ENCODE data around the gene KHDC1L.
"Not testable (repeated sequence)": the region's sequence is repeated elsewhere in the genome, so short reads cannot be mapped to it uniquely, and the experiment has no call there.

The KHDC1L gene, protein sequence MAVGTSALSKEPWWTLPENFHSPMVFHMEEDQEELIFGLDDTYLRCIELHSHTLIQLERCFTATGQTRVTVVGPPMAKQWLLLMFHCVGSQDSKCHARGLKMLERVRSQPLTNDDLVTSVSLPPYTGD

GRCh38 chr6:73225396-73225795 is at the start of gene KHDC1L:
Gene KHDC1L (minus strand): TSS chr6:73225496. CDS start chr6:73225408, 88 bp downstream.
- DNase-seq: no peak

GRCh38 chr6:73269296-73269695 is 44.0 kb upstream of the KHDC1L start:
- not testable (repeated sequence) for DNase-seq

DNA sequence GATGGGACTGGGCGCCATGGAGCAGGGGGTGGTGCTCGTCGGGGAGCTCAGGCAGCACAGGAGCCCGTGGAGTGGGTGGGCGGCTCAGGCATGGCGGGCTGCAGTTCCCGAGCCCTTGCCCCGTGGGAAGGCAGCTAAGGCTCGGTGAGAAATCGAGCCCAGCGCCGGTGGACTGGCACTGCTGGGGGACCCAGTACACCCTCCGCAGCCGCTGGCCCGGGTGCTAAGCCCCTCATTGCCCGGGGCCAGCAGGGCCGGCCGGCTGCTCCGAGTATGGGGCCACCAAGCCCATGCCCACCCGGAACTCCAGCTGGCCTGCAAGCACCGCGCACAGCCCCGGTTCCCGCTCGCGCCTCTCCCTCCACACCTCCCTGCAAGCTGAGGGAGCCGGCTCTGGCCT is 43.6 kb upstream of the KHDC1L start:
- DNase-seq: not testable (repeated sequence)

DNA sequence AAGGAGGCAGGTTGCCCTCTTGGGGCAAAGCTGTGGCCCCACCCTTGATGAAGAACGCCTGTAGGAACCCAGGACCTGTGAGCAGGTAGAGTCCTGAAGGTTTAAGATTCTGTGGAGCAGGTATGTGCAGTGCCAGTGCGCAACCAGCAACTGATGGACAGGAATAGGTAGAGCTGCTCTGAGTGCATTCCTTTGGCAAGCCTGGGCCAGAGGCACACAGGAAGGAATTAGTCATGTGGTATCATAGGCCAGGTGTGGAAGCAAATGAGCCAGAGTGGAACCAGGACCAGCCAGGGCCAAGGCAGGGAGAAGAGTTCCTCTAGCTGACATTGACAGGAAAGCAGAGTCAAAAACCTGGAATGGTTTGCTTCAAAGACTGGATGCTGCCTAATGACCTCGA is 39.1 kb upstream of the KHDC1L start:
- DNase-seq: no peak

DNA sequence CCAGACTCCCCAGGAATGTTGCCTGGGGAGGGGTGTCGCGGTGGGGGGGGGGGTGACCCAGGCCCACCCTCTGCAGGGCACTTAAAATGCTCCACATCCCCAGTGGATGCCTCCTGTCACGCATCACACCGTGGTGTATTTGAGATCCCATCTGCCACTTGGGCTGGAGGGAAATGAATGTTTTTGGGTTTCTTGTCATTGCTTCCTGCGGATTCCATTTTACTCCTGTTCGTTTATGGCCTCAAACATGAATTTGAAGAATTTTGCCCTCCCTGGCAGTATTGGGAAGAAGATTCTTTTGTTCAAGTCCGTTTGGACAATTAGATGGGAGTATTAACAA is 38.2 kb upstream of the KHDC1L start:
- DNase-seq: no peak

GRCh38 chr6:73262671-73263569 is 37.6 kb upstream of the KHDC1L start, which contains the start of gene KHDC1:
Gene KHDC1 (minus strand): TSS chr6:73263196. CDS start chr6:73242517, 20,679 bp downstream.
- no peak for DNase-seq

DNA sequence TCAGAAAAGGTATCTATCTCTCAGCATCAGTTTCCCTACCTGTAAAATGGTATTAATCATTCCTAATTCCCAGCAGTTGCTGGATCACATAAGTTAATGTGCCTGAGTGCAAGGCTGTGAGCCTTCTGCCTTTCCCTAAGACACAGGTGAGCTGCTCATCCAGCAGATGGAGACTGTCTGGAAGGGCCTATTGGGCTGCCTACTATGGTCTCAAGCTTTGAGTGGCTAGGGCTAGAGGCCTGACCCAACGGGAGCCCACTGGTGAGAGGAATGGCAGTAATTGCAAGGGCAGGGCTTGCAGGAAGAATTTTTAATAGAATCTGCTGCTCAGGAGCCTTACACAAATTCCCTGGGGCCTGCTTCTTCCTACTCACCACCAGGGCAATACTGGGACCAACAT is 33.4 kb upstream of the KHDC1L start:
- no peak for DNase-seq

DNA sequence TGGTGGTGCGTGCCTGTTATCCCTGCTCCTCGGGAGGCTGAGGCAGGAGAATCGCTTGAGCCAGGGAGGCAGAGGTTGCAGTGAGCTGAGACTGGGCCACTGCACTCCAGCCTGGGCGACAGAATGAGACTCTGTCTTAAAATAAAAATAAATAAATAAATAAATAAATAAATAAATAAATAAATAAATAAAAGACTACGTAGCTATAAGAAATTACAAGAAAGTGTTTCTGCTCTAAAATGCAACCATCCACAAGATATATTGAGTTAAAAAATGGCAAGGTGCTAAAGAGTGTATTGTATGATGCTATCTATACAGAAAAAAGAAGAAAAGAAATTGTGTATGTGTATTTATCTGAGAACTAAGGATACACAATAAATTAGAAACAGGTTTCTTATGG is 29.0 kb upstream of the KHDC1L start:
- not testable (repeated sequence) for DNase-seq

GRCh38 chr6:73252703-73253102 is 27.4 kb upstream of the KHDC1L start:
- no peak for DNase-seq

GRCh38 chr6:73250016-73250415 is 24.7 kb upstream of the KHDC1L start:
- DNase-seq: no peak

GRCh38 chr6:73248192-73248903 is 23.1 kb upstream of the KHDC1L start:
- no peak for DNase-seq

- DNase-seq: no peak
Observed at GRCh38 chr6:73242001-73242400, 16.7 kb upstream of the KHDC1L start.

GRCh38 chr6:73240730-73241129 is 15.4 kb upstream of the KHDC1L start:
- no peak for DNase-seq

GRCh38 chr6:73236144-73236750 is 11.0 kb upstream of the KHDC1L start:
- DNase-seq: no peak

DNA sequence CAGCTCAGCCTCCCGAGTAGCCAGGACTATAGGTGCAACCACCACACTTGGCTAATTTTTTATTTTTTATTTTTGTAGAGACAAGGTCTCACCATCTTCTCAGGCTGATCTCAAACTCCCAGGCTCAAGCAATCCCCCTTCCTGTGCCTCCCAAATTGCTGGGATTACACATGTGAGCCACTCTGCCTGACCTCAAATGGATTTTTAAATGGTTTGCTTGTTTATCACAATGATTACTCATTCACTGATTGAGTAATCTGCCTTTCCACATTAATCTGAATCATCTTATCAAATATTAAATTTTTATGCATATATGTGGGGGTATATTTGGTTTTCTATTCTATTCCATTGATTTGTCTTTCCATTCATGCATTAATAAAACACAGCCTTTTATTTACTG is 9.4 kb upstream of the KHDC1L start:
- no peak for DNase-seq

- not testable (repeated sequence) for DNase-seq
Observed at GRCh38 chr6:73233971-73234370, 8.7 kb upstream of the KHDC1L start.

- DNase-seq: no peak
Observed at GRCh38 chr6:73233048-73233447, 7.8 kb upstream of the KHDC1L start.

DNA sequence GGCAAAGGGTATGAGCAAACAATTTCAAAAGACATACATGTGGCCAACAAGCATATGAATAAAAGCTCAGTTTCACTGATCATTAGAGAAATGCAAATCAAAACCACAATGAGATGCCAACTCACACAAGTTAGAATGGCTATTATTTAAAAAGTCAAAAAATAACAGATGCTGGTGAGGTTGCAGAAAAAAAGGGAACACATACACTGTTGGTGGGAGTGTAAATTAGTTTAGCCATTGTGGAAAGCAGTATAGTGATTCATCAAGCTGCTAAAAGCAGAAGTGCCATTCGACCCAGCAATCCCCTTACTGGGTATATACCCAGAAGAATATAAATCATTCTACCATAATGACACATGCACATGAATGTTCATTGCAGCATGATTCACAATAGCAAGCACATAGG is 6.7 kb upstream of the KHDC1L start:
- DNase-seq: no peak

- DNase-seq: no peak
Observed at GRCh38 chr6:73227606-73228255, 2.4 kb upstream of the KHDC1L start.

- no peak for DNase-seq
Observed at GRCh38 chr6:73216859-73217258, 8.4 kb downstream of the KHDC1L start.

GRCh38 chr6:73209117-73209516 is 16.2 kb downstream of the KHDC1L start:
- DNase-seq: no peak

- no peak for DNase-seq
Observed at GRCh38 chr6:73207221-73207837, 18.0 kb downstream of the KHDC1L start.
